ENCODE results near the gene FHIT.

Gene FHIT

GRCh38 chr3:60366486-60366885 lies 884.8 kb downstream of the FHIT start:
- DNase-seq (ENCODE audit: low spot score): no peak
- ChIA-PET POLR2A (ENCODE audit: low non-redundant PET) (no interaction called here), CTCF (no interaction called here)
- no peak for TF ChIP-seq CTCF (conservative IDR thresholded peaks at IDR 0.05; ENCODE audit: low read depth)
- H3K27ac ChIP-seq: no peak overlapping the region

GRCh38 chr3:60365360-60365759 lies 885.9 kb downstream of the FHIT start:
- POLR2A ChIA-PET (ENCODE audit: low non-redundant PET): no interaction called here
- DNase-seq (ENCODE audit: low spot score): peak; percentile 7
- CTCF ChIA-PET: no interaction called here
- TF ChIP-seq CTCF (conservative IDR thresholded peaks at IDR 0.05; ENCODE audit: low read depth): no peak
- H3K27ac ChIP-seq: no peak overlapping the region

GRCh38 chr3:60364475-60364874 lies 886.8 kb downstream of the FHIT start:
- ChIA-PET CTCF (no interaction called here), POLR2A (ENCODE audit: low non-redundant PET) (no interaction called here)
- H3K27ac ChIP-seq: no peak overlapping the region
- DNase-seq (ENCODE audit: low spot score): no peak
- no peak for TF ChIP-seq CTCF (conservative IDR thresholded peaks at IDR 0.05; ENCODE audit: low read depth)

- no peak for TF ChIP-seq CTCF (conservative IDR thresholded peaks at IDR 0.05; ENCODE audit: low read depth)
- CTCF ChIA-PET: interaction anchor here (0.6 kb wide), 1 partner anchor 1723 kb away, joined by 3 read pairs; no protein-coding TSS in a partner anchor
- no peak overlapping the region for H3K27ac ChIP-seq
- no peak for DNase-seq (ENCODE audit: low spot score)
- POLR2A ChIA-PET (ENCODE audit: low non-redundant PET): no interaction called here
Observed at GRCh38 chr3:60363817-60364216, 887.4 kb downstream of the FHIT start.

- DNase-seq (ENCODE audit: low spot score): no peak
- CTCF ChIA-PET: no interaction called here
Observed at GRCh38 chr3:60355825-60356224, 895.4 kb downstream of the FHIT start.

GRCh38 chr3:60351481-60351880 lies 899.8 kb downstream of the FHIT start:
- ChIA-PET CTCF (no interaction called here), POLR2A (ENCODE audit: low non-redundant PET) (no interaction called here)
- TF ChIP-seq CTCF (conservative IDR thresholded peaks at IDR 0.05; ENCODE audit: low read depth): no peak
- no peak overlapping the region for H3K27ac ChIP-seq
- DNase-seq (ENCODE audit: low spot score): no peak

More at GRCh38 chr3:60355825-60356224, 895.4 kb downstream of the FHIT start:
- H3K27ac ChIP-seq: no peak overlapping the region
- TF ChIP-seq CTCF (conservative IDR thresholded peaks at IDR 0.05; ENCODE audit: low read depth): no peak
- POLR2A ChIA-PET (ENCODE audit: low non-redundant PET): no interaction called here

GRCh38 chr3:60344340-60344739 lies 906.9 kb downstream of the FHIT start:
- no peak for TF ChIP-seq CTCF (conservative IDR thresholded peaks at IDR 0.05; ENCODE audit: low read depth)
- ChIA-PET CTCF (no interaction called here), POLR2A (ENCODE audit: low non-redundant PET) (no interaction called here)
- DNase-seq (ENCODE audit: low spot score): no peak
- H3K27ac ChIP-seq: no peak overlapping the region
